ENCODE measurements around the gene CDYL2.

Gene CDYL2

GRCh38 chr16:80559369-80559768 is 245.0 kb downstream of the CDYL2 start:
- H3K27me3 ChIP-seq = no peaks in the 10 kb centered on the region
- H3K27ac ChIP-seq = no peak overlapping the region
- H3K9ac ChIP-seq = no peak overlapping the region
- no peaks in the 10 kb centered on the region for H3K9me3 ChIP-seq
- H4K20me1 ChIP-seq = no peaks in the 10 kb centered on the region
- H3K36me3 ChIP-seq = no peaks in the 10 kb centered on the region
- H3K4me2 ChIP-seq = no peak overlapping the region
- no peak overlapping the region for H3K4me3 ChIP-seq
- no peak for TF ChIP-seq Cebpa-rat (IDR thresholded peaks at IDR 0.05)
- H3K4me1 ChIP-seq = peaks cover 8% of the 10 kb centered on the region

GRCh38 chr16:80557037-80557436 is 247.4 kb downstream of the CDYL2 start:
- H3K9ac ChIP-seq = no peak overlapping the region
- H3K9me3 ChIP-seq = no peaks in the 10 kb centered on the region
- H3K27me3 ChIP-seq = no peaks in the 10 kb centered on the region
- no peak for TF ChIP-seq Cebpa-rat (IDR thresholded peaks at IDR 0.05)
- no peaks in the 10 kb centered on the region for H3K36me3 ChIP-seq
- no peak overlapping the region for H3K4me3 ChIP-seq
- peaks cover 9% of the 10 kb centered on the region for H3K4me1 ChIP-seq
- H3K4me2 ChIP-seq = no peak overlapping the region
- no peak overlapping the region for H3K27ac ChIP-seq
- no peaks in the 10 kb centered on the region for H4K20me1 ChIP-seq

DNA sequence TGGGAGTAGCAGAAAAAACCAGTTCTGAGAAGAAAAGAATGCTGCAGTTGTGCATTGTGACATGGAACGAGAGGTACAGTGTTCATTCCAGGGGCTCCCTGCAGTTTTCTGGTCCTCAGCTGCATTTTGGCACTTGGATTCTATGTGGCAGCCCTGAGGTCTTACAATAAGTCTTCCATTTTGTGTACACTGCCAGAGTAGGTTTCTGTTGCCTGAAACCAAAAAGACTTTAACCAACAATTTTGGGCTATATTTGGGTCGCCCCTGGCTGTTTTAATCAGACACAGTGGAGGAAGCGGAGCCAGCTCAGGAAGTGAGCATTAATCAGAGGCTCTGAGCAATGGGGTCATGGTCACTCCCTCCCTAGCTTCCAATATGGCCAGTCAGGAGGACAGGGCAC is 247.9 kb downstream of the CDYL2 start:
- Histone ChIP-seq H3K27ac (no peak overlapping the region), H3K4me3 (no peak overlapping the region), H3K9me3 (no peaks in the 10 kb centered on the region), H3K9ac (no peak overlapping the region), H3K4me1 (peaks cover 9% of the 10 kb centered on the region), H4K20me1 (no peaks in the 10 kb centered on the region), H3K27me3 (no peaks in the 10 kb centered on the region), H3K4me2 (no peak overlapping the region), H3K36me3 (no peaks in the 10 kb centered on the region)
- no peak for TF ChIP-seq Cebpa-rat (IDR thresholded peaks at IDR 0.05)

- H4K20me1 ChIP-seq = no peaks in the 10 kb centered on the region
- no peaks in the 10 kb centered on the region for H3K27me3 ChIP-seq
- peaks cover 9% of the 10 kb centered on the region for H3K4me1 ChIP-seq
- H3K9me3 ChIP-seq = no peaks in the 10 kb centered on the region
- TF ChIP-seq Cebpa-rat (IDR thresholded peaks at IDR 0.05) = no peak
- H3K9ac ChIP-seq = no peak overlapping the region
- H3K36me3 ChIP-seq = no peaks in the 10 kb centered on the region
- no peak overlapping the region for H3K4me3 ChIP-seq
- H3K27ac ChIP-seq = no peak overlapping the region
- H3K4me2 ChIP-seq = peak overlapping the region; percentile 31; the same call in 1 of the 2 replicates
These were observed 250.4 kb downstream of the CDYL2 start for GRCh38 chr16:80554033-80554432.

DNA sequence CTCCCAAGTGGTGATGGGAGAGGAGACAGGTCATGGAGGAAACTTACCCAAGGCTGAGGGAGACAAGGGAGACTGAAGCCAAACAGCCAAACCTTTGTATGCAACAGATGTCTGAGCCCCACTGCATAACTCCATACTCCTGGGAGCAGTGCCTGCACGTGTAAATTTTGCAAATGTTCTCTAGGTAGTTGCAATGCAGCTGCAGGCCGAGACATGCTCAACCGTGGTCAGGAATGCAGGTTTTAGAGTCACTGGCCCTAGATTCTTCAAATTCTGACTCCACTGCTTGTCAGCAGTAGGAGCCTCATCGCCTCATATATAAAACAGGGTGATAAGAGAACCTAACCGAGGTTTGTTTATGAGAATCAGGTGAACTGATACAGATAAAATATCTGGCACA is 252.1 kb downstream of the CDYL2 start:
- H3K9ac ChIP-seq = no peak overlapping the region
- H3K4me3 ChIP-seq = no peak overlapping the region
- TF ChIP-seq Cebpa-rat (IDR thresholded peaks at IDR 0.05) = no peak
- H3K9me3 ChIP-seq = no peaks in the 10 kb centered on the region
- no peaks in the 10 kb centered on the region for H3K27me3 ChIP-seq
- peaks cover 9% of the 10 kb centered on the region for H3K4me1 ChIP-seq
- no peak overlapping the region for H3K4me2 ChIP-seq
- no peaks in the 10 kb centered on the region for H4K20me1 ChIP-seq
- H3K36me3 ChIP-seq = no peaks in the 10 kb centered on the region
- H3K27ac ChIP-seq = no peak overlapping the region
